HepG2 (cell line): ENCODE data around the gene PPP2R5B. TPM values are rescaled to one million over a fixed set of nuclear protein-coding genes. Genes with fewer than 3 reads are reported as not detected.

ENCODE experiments used
- ATAC-seq: fragments of 200-7000 bp; cut with Tn5 transposase; 3 replicates; pipeline ENCODE4 v1.9.1; 2020; ENCODE audit warnings: mild to moderate bottlenecking, moderate library complexity
- BruUV-seq: library from RNA; stranded (reverse); fragments of 400-500 nt; replicated peaks from 2 replicates; lab custom pipeline; 2021; lab: Mats Ljungman, UMichigan
- CTCF ChIA-PET: fragments of 300-600 bp; formaldehyde crosslinking; extraction: SDS; loops from one replicate; lab custom pipeline; 2021; ENCODE audit warnings: low total read pairs, inconsistent platforms, low intra/inter-chr PET ratio; lab: Yijun Ruan, JAX
- POLR2A ChIA-PET: fragments of 350-600 bp; sonication (Branson Sonifier 250); formaldehyde crosslinking; loops from one replicate; lab custom pipeline; 2020; ENCODE audit warnings: antibody characterized with exemption, inconsistent platforms; lab: Yijun Ruan, JAX
- DNase-seq: peaks from one replicate; pipeline ENCODE4 v3.0.0-alpha.2; 2015; ENCODE audit warnings: low spot score
- FAIRE-seq: peaks from 3 replicates; lab custom pipeline; 2011; peaks lifted over from hg19 to GRCh38; lab: Jason Lieb, UNC
- H2AFZ ChIP-seq: one replicate; pipeline ENCODE4 v1.6.1; 2011; ENCODE audit warnings: low read length, inconsistent platforms
- H3K27ac ChIP-seq: fragments of 300-600 bp; 3 replicates; pipeline ENCODE4 v1.8.0; 2011; ENCODE audit warnings: mixed run types, mild to moderate bottlenecking, mixed read lengths, low read length, inconsistent platforms; ENCODE audit not compliant: insufficient read depth; ENCODE audit errors: extremely low read length
- H3K27me3 ChIP-seq, 2 experiments: fragments of 200-600 bp in 1 of 2; 2 replicates in 1 of 2; 3 replicates in 1 of 2; pipeline versions ENCODE4 v1.6.0 to v1.8.0; 2011; ENCODE audit warnings: low read length in 2 of 2, mild to moderate bottlenecking in 2 of 2, moderate library complexity in 2 of 2, inconsistent platforms in 1 of 2; ENCODE audit not compliant: insufficient read depth in 2 of 2, control insufficient read depth in 1 of 2
- H3K36me3 ChIP-seq, 2 experiments: fragments of 200-600 bp in 1 of 2; replicated peaks in 1 of 2; 2 replicates in 1 of 2; 3 replicates in 1 of 2; pipeline versions ENCODE4 v1.5.1 to v1.8.0; 2011; ENCODE audit warnings: low read length in 2 of 2, inconsistent platforms in 1 of 2; ENCODE audit not compliant: insufficient read depth in 2 of 2, control insufficient read depth in 1 of 2
- H3K4me1 ChIP-seq: 2 replicates; pipeline ENCODE4 v1.5.1; 2012; ENCODE audit warnings: low read length, inconsistent platforms; ENCODE audit not compliant: insufficient read depth
- H3K4me2 ChIP-seq: 2 replicates; pipeline ENCODE4 v1.6.0; 2011; ENCODE audit warnings: low read depth, low read length, inconsistent platforms
- H3K4me3 ChIP-seq, 3 experiments: fragments of 200-600 bp in 1 of 3; sonication (generic), shearing (Covaris generic) in 1 of 3; replicated peaks in 1 of 3; 2 replicates each; pipeline ENCODE4 v1.5.1; 2011 to 2016; ENCODE audit warnings: low read length in 3 of 3, inconsistent platforms in 2 of 3, low read depth in 2 of 3, mild to moderate bottlenecking in 2 of 3, control low read depth in 1 of 3, mixed read lengths in 1 of 3; ENCODE audit not compliant: insufficient read depth in 1 of 3
- H3K79me2 ChIP-seq: one replicate; pipeline ENCODE4 v1.6.1; 2011; ENCODE audit warnings: low read length, inconsistent platforms; ENCODE audit not compliant: insufficient read depth
- H3K9ac ChIP-seq: 2 replicates; pipeline ENCODE4 v1.6.0; 2011; ENCODE audit warnings: mild to moderate bottlenecking, low read depth, low read length, inconsistent platforms; ENCODE audit not compliant: insufficient read depth
- H3K9me3 ChIP-seq: 2 replicates; pipeline ENCODE4 v1.5.1; 2012; ENCODE audit warnings: mild to moderate bottlenecking, low read length
- H4K20me1 ChIP-seq: 2 replicates; pipeline ENCODE4 v1.6.0; 2011; ENCODE audit warnings: inconsistent platforms, mild to moderate bottlenecking, low read length, moderate library complexity; ENCODE audit not compliant: insufficient read depth
- CREM ChIP-seq, 2 experiments: sonication (generic) in 1 of 2; formaldehyde crosslinking in 1 of 2; IDR thresholded peaks; 2 replicates each; pipeline versions ENCODE4 v1.4.0 to v1.6.1; 2016 to 2020; ENCODE audit warnings: antibody characterized with exemption in 1 of 2, mild to moderate bottlenecking in 1 of 2, missing genetic modification reagents in 1 of 2
- HBP1 ChIP-seq: IDR thresholded peaks from 2 replicates; pipeline ENCODE4 v1.6.1; 2016; ENCODE audit warnings: low read depth, control low read depth
- MXD1 ChIP-seq: sonication (generic); formaldehyde crosslinking; IDR thresholded peaks from 2 replicates; pipeline ENCODE4 v1.4.0; 2020; ENCODE audit warnings: mild to moderate bottlenecking, missing genetic modification reagents
- NFKBIZ ChIP-seq: IDR thresholded peaks from 2 replicates; pipeline ENCODE4 v1.6.1; 2018; ENCODE audit warnings: missing genetic modification reagents, missing compliant biosample characterization
- SP4 ChIP-seq: sonication (generic); formaldehyde crosslinking; IDR thresholded peaks from 2 replicates; pipeline ENCODE4 v1.8.1; 2023; ENCODE audit warnings: mild to moderate bottlenecking, missing genetic modification reagents
- ZNF496 ChIP-seq: sonication (generic); formaldehyde crosslinking; IDR thresholded peaks from 2 replicates; pipeline ENCODE4 v1.8.1; 2023; ENCODE audit warnings: mild to moderate bottlenecking, moderate library complexity, missing genetic modification reagents; ENCODE audit not compliant: insufficient replicate concordance
- ZNF530 ChIP-seq: sonication (generic); formaldehyde crosslinking; IDR thresholded peaks from 2 replicates; pipeline ENCODE4 v1.5.0; 2020; ENCODE audit warnings: low read depth, mild to moderate bottlenecking, missing genetic modification reagents
- ZNF550 ChIP-seq: sonication (generic); formaldehyde crosslinking; IDR thresholded peaks from 2 replicates; pipeline ENCODE4 v1.4.0; 2020; ENCODE audit warnings: mild to moderate bottlenecking, missing genetic modification reagents, borderline replicate concordance
- ZNF577 ChIP-seq: sonication (generic); formaldehyde crosslinking; IDR thresholded peaks from 2 replicates; pipeline ENCODE4 v1.4.0; 2020; ENCODE audit warnings: mild to moderate bottlenecking, low read depth, missing genetic modification reagents, borderline replicate concordance
- ZNF724P ChIP-seq: sonication (generic); formaldehyde crosslinking; IDR thresholded peaks from 2 replicates; pipeline ENCODE4 v1.8.0; 2022; ENCODE audit warnings: missing genetic modification reagents, borderline replicate concordance
- WGBS: methylation state at CpG from one replicate; pipeline ENCODE4 v1.1.6; 2017; ENCODE audit warnings: low lambda C conversion rate; 5-methylcytosine and 5-hydroxymethylcytosine counted together
- in situ Hi-C: cut with HindIII; loops from 2 replicates; pipeline ENCODE4 v1.10.0; 2017; ENCODE audit warnings: low pct_unique_long_range_greater_than_20kb; ENCODE audit not compliant: extremely low pct_ligation_motif_present
- intact Hi-C: fragments of 100-400 bp; cut with micrococcal nuclease; formaldehyde crosslinking; loops from one replicate; pipeline ENCODE4 v1.10.0; 2022; ENCODE audit not compliant: unreplicated experiment
- polyA plus RNA-seq, 8 experiments: library from polyadenylated mRNA; depleted of rRNA in 3 of 8; stranded (reverse) in 7 of 8; unstranded in 1 of 8; fragments of >200 nt; fragmentation: Illumina TruSeq in 4 of 8; extraction: Trizol in 4 of 8; gene quantifications; 2 replicates each; pipeline versions ENCODE4 v1.2.1 to v1.2.3, GENCODE V29; 2011 to 2016; ENCODE audit warnings: low read depth in 4 of 8, missing spikeins in 1 of 8, mixed read lengths in 1 of 8; ENCODE audit not compliant: insufficient read depth in 1 of 8
- total RNA-seq, 5 experiments: library from RNA; depleted of rRNA; stranded (reverse); fragments of >200 nt; fragmentation: Illumina TruSeq; extraction: Trizol; gene quantifications; 2 replicates each; pipeline ENCODE4 v1.2.3, GENCODE V29; 2016; ENCODE audit warnings: low read depth in 1 of 5

Gene PPP2R5B
- total and polyA plus RNA-seq, 2 of the 13 experiments (the other 11 are each of a cell fraction or from before 2014, with no cell fraction given): 2.3 to 8.3 TPM

- H3K36me3 ChIP-seq: no peaks in the 10 kb centered on the region
- 44% methylated on average over 6 of the region's 8 CpGs for WGBS
- no peak overlapping the region for H3K4me2 ChIP-seq
- H3K9me3 ChIP-seq: no peaks in the 10 kb centered on the region
- ATAC-seq (no peak), FAIRE-seq (no peak), DNase-seq (no peak)
- intact Hi-C loops (no loop called here), in situ Hi-C loops (no loop called here)
- TF ChIP-seq ZNF550 (CRISPR knock-in tag) (no peak), ZNF530 (no peak), SP4 (CRISPR knock-in tag) (no peak), CREM (IDR thresholded peaks at IDR 0.05) (no peak), CREM (CRISPR knock-in tag; IDR thresholded peaks at IDR 0.05) (no peak), ZNF496 (CRISPR knock-in tag) (no peak), ZNF724P (CRISPR knock-in tag) (no peak), NFKBIZ (no peak), HBP1 (CRISPR knock-in tag) (no peak), ZNF577 (CRISPR knock-in tag) (no peak), MXD1 (CRISPR knock-in tag) (no peak)
- no peak overlapping the region for H2AFZ ChIP-seq
- BruUV-seq: no TSS peak
- H3K27ac ChIP-seq: no peak overlapping the region
- peaks cover 73% of the 10 kb centered on the region for H3K4me1 ChIP-seq
- ChIA-PET POLR2A (interaction anchor here (1.0 to 11.5 kb wide), 5 partner anchors 7 to 105 kb away, joined by 3 to 132 read pairs (median 6); partner anchors contain the start of genes EHD1 and SF1), CTCF (no interaction called here)
- H3K27me3 ChIP-seq: no peaks in the 10 kb centered on the region
- H3K9ac ChIP-seq: no peak overlapping the region
- peaks cover 3% of the 10 kb centered on the region; the same call in 1 of the 2 replicates for H4K20me1 ChIP-seq
- H3K79me2 ChIP-seq: no peaks in the 10 kb centered on the region
- no peak overlapping the region for H3K4me3 ChIP-seq
Observed at GRCh38 chr11:64884019-64884418, 40.5 kb upstream of the PPP2R5B start.
